ENCODE measurements around the gene GLT8D2. TPM values are rescaled to one million over a fixed set of nuclear protein-coding genes. Genes with fewer than 3 reads are reported as not detected.

Gene GLT8D2
- total RNA-seq, 1 experiment from 2014 or later, result 1.6 TPM

- no peak for ATAC-seq
These were observed 97.5 kb downstream of the GLT8D2 start for GRCh38 chr12:103952497-103952896.

GRCh38 chr12:103948746-103949406 lies 101.1 kb downstream of the GLT8D2 start:
- ChIA-PET CTCF (no interaction called here), POLR2A (ENCODE audit: unreplicated experiment) (no interaction called here)
- Histone ChIP-seq H2AFZ (ENCODE audit: low read length) (no peak overlapping the region), H3K9me3 (ENCODE audit: low read length) (no peaks in the 10 kb centered on the region), H3K36me3 (ENCODE audit: low read depth, low read length) (peaks cover 91% of the 10 kb centered on the region), H3K4me2 (ENCODE audit: low read length) (no peak overlapping the region), H3K79me2 (ENCODE audit: low read length) (peaks cover 8% of the 10 kb centered on the region), H3K4me1 (ENCODE audit: insufficient read depth, low read length) (no peaks in the 10 kb centered on the region), H3F3A (ENCODE audit: low read length, unreplicated experiment) (peaks cover 47% of the 10 kb centered on the region), H4K20me1 (ENCODE audit: low read length) (peaks cover 7% of the 10 kb centered on the region; the same call in 1 of the 2 replicates), H3K9me2 (replicated peaks; ENCODE audit: low read length) (no peaks in the 10 kb centered on the region), H3K4me3 (ENCODE audit: low read length) (no peak overlapping the region), H3K27me3 (ENCODE audit: low read length) (no peaks in the 10 kb centered on the region), H3K9ac (ENCODE audit: low read length) (no peak overlapping the region), H3K27ac (ENCODE audit: low read length) (no peak overlapping the region)
- ATAC-seq (no peak), DNase-seq (no peak)
- BruUV-seq (replicated peaks), result no TSS peak
- TF ChIP-seq EZH2phosphoT487 (IDR thresholded peaks at IDR 0.05; ENCODE audit: borderline replicate concordance, low read length) (no peak), EZH2 (IDR thresholded peaks at IDR 0.05; ENCODE audit: low read length, unreplicated experiment) (no peak), CTCF (conservative IDR thresholded peaks at IDR 0.05; ENCODE audit: low read depth, low read length) (no peak)
- intact Hi-C loops (cut with micrococcal nuclease), result loop anchor here (10.0 kb wide), 1 partner anchor 174 kb away; no protein-coding TSS in a partner anchor

More at GRCh38 chr12:103952497-103952896, 97.5 kb downstream of the GLT8D2 start:
- Histone ChIP-seq H4K20me1 (ENCODE audit: low read length) (no peaks in the 10 kb centered on the region), H3K9ac (ENCODE audit: low read length) (no peak overlapping the region), H3K27ac (ENCODE audit: low read length) (no peak overlapping the region), H3F3A (ENCODE audit: low read length, unreplicated experiment) (peaks cover 23% of the 10 kb centered on the region), H3K79me2 (ENCODE audit: low read length) (peaks cover 39% of the 10 kb centered on the region), H3K9me2 (replicated peaks; ENCODE audit: low read length) (no peaks in the 10 kb centered on the region), H3K4me1 (ENCODE audit: insufficient read depth, low read length) (peaks cover 15% of the 10 kb centered on the region), H3K36me3 (ENCODE audit: low read depth, low read length) (peaks cover 63% of the 10 kb centered on the region), H3K4me2 (ENCODE audit: low read length) (no peak overlapping the region), H3K27me3 (ENCODE audit: low read length) (no peaks in the 10 kb centered on the region), H2AFZ (ENCODE audit: low read length) (no peak overlapping the region), H3K4me3 (ENCODE audit: low read length) (no peak overlapping the region), H3K9me3 (ENCODE audit: low read length) (no peaks in the 10 kb centered on the region)
- TF ChIP-seq CTCF (conservative IDR thresholded peaks at IDR 0.05; ENCODE audit: low read depth, low read length) (no peak), EZH2phosphoT487 (IDR thresholded peaks at IDR 0.05; ENCODE audit: borderline replicate concordance, low read length) (no peak), EZH2 (IDR thresholded peaks at IDR 0.05; ENCODE audit: low read length, unreplicated experiment) (no peak)
- ChIA-PET CTCF (no interaction called here), POLR2A (ENCODE audit: unreplicated experiment) (no interaction called here)
- intact Hi-C loops (cut with micrococcal nuclease), result loop anchor here (10.0 kb wide), 1 partner anchor 332 kb away; no protein-coding TSS in a partner anchor
- DNase-seq, result no peak
- BruUV-seq (replicated peaks), result no TSS peak

GRCh38 chr12:103947871-103948555 lies 102.0 kb downstream of the GLT8D2 start:
- Histone ChIP-seq H3K9ac (ENCODE audit: low read length) (no peak overlapping the region), H3K9me3 (ENCODE audit: low read length) (no peaks in the 10 kb centered on the region), H3K4me3 (ENCODE audit: low read length) (no peak overlapping the region), H3K9me2 (replicated peaks; ENCODE audit: low read length) (no peaks in the 10 kb centered on the region), H3K4me1 (ENCODE audit: insufficient read depth, low read length) (no peaks in the 10 kb centered on the region), H2AFZ (ENCODE audit: low read length) (no peak overlapping the region), H3K79me2 (ENCODE audit: low read length) (no peaks in the 10 kb centered on the region), H3F3A (ENCODE audit: low read length, unreplicated experiment) (peaks cover 51% of the 10 kb centered on the region), H3K4me2 (ENCODE audit: low read length) (no peak overlapping the region), H3K27ac (ENCODE audit: low read length) (no peak overlapping the region), H4K20me1 (ENCODE audit: low read length) (peaks cover 12% of the 10 kb centered on the region; the same call in 1 of the 2 replicates), H3K27me3 (ENCODE audit: low read length) (no peaks in the 10 kb centered on the region), H3K36me3 (ENCODE audit: low read depth, low read length) (peaks cover 91% of the 10 kb centered on the region)
- BruUV-seq (replicated peaks), result no TSS peak
- DNase-seq (no peak), ATAC-seq (no peak)
- CTCF ChIA-PET, result no interaction called here
- TF ChIP-seq CTCF (conservative IDR thresholded peaks at IDR 0.05; ENCODE audit: low read depth, low read length) (no peak), EZH2 (IDR thresholded peaks at IDR 0.05; ENCODE audit: low read length, unreplicated experiment) (no peak)
- POLR2A ChIA-PET (ENCODE audit: unreplicated experiment), result no interaction called here
- intact Hi-C loops (cut with micrococcal nuclease), result loop anchor here (10.0 kb wide), 1 partner anchor 173 kb away; no protein-coding TSS in a partner anchor

All from PC-3 (cell line).